ENCODE data around the gene ID1. TPM values are rescaled to one million over a fixed set of nuclear protein-coding genes. Genes with fewer than 3 reads are reported as not detected.

Gene ID1
- total and polyA plus RNA-seq, 2 of the 13 experiments (the other 11 are each of a cell fraction or from before 2014, with no cell fraction given), result 320 to 419 TPM

GRCh38 chr20:31587545-31588389 is 17.3 kb upstream of the ID1 start:
- H3K27me3 ChIP-seq (ENCODE audit: control insufficient read depth in 1 of 2, insufficient read depth in 2 of 2, low read length in 2 of 2), result no peaks in the 10 kb centered on the region
- ATAC-seq (peak; percentile 78), FAIRE-seq (no peak), DNase-seq (ENCODE audit: low spot score) (no peak)
- no peaks in the 10 kb centered on the region for H3K36me3 ChIP-seq (replicated peaks in 1 of 2; ENCODE audit: control insufficient read depth in 1 of 2, insufficient read depth in 2 of 2, low read length in 2 of 2)
- peak overlapping the region; percentile 50 for H3K27ac ChIP-seq (ENCODE audit: extremely low read length, insufficient read depth, low read length)
- no peaks in the 10 kb centered on the region for H3K79me2 ChIP-seq (ENCODE audit: insufficient read depth, low read length)
- CTCF ChIA-PET (ENCODE audit: low intra/inter-chr PET ratio, low total read pairs), result interaction anchor here (0.9 to 1.8 kb wide), 2 partner anchors 18 to 25 kb away, joined by 4 to 7 read pairs; no protein-coding TSS in a partner anchor
- H3K4me2 ChIP-seq (ENCODE audit: low read depth, low read length), result peak overlapping the region; percentile 96
- H3K9ac ChIP-seq (ENCODE audit: insufficient read depth, low read depth, low read length), result peak overlapping the region; percentile 82
- H3K4me1 ChIP-seq (ENCODE audit: insufficient read depth, low read length), result peaks cover 47% of the 10 kb centered on the region
- under 1% methylated on average over 64 of the region's 76 CpGs for whole genome bisulfite sequencing (ENCODE audit: low lambda C conversion rate)
- no TSS peak for BruUV-seq (replicated peaks)
- in situ Hi-C loops (cut with HindIII; ENCODE audit: extremely low pct_ligation_motif_present, low pct_unique_long_range_greater_than_20kb), result no loop called here
- intact Hi-C loops (cut with micrococcal nuclease; ENCODE audit: unreplicated experiment), result loop anchor here (1.0 kb wide), 1 partner anchor 13 kb away; no protein-coding TSS in a partner anchor
- H3K4me3 ChIP-seq (replicated peaks in 1 of 3; ENCODE audit: insufficient read depth in 1 of 3, low read depth in 2 of 3, low read length in 3 of 3), result peak overlapping the region; percentile 68 to 86 (median 84)
- H4K20me1 ChIP-seq (ENCODE audit: insufficient read depth, low read length), result no peaks in the 10 kb centered on the region
- H2AFZ ChIP-seq (ENCODE audit: low read length), result peak overlapping the region; percentile 45
- POLR2A ChIA-PET, result interaction anchor here (0.9 to 12.7 kb wide), 8 partner anchors 9 to 126 kb away, joined by 3 to 362 read pairs (median 8); partner anchors contain the start of gene ID1
- H3K9me3 ChIP-seq (ENCODE audit: low read length), result no peaks in the 10 kb centered on the region
- no peak for TF ChIP-seq SP1 (IDR thresholded peaks at IDR 0.05)
- no peak for TF ChIP-seq SP1 (CRISPR knock-in tag; IDR thresholded peaks at IDR 0.05)
- peak; percentile 22 for TF ChIP-seq TAF15 (IDR thresholded peaks at IDR 0.05; ENCODE audit: low read depth, low read length, poor library complexity, severe bottlenecking)
- TF ChIP-seq ZNF142 (CRISPR knock-in tag; IDR thresholded peaks at IDR 0.05), result no peak; the same call in 1 of the 2 replicates
- 0 out of 2 replicates have a peak, but pooled peaks have one; percentile 30 for TF ChIP-seq MAFF (IDR thresholded peaks at IDR 0.05; ENCODE audit: low read depth, low read length)
- peak; percentile 37; the same call in 1 of the 2 replicates for TF ChIP-seq PBX3 (CRISPR knock-in tag; IDR thresholded peaks at IDR 0.05; ENCODE audit: borderline replicate concordance)
- peak; percentile 45; the same call in 1 of the 2 replicates for TF ChIP-seq RFXAP (CRISPR knock-in tag; IDR thresholded peaks at IDR 0.05; ENCODE audit: borderline replicate concordance)
- TF ChIP-seq HMG20B (CRISPR knock-in tag; conservative IDR thresholded peaks at IDR 0.05), result peak; percentile 41; the same call in 1 of the 2 replicates
- TF ChIP-seq ZNF788 (CRISPR knock-in tag; IDR thresholded peaks at IDR 0.05; ENCODE audit: borderline replicate concordance), result 0 out of 2 replicates have a peak, but pooled peaks have one; percentile 49
- no peak for TF ChIP-seq ZNF446 (CRISPR knock-in tag; IDR thresholded peaks at IDR 0.05)
- no peak for TF ChIP-seq FOXP1 (IDR thresholded peaks at IDR 0.05)
- no peak for TF ChIP-seq FOXP1 (CRISPR knock-in tag; IDR thresholded peaks at IDR 0.05)
- TF ChIP-seq SNAI1 (CRISPR knock-in tag; IDR thresholded peaks at IDR 0.05; ENCODE audit: borderline replicate concordance), result 0 out of 2 replicates have a peak, but pooled peaks have one; percentile 0
- peak; percentile 55; the same call in 1 of the 2 replicates for TF ChIP-seq ZBTB2 (CRISPR knock-in tag; IDR thresholded peaks at IDR 0.05; ENCODE audit: low read depth)
- TF ChIP-seq ZNF552 (CRISPR knock-in tag; IDR thresholded peaks at IDR 0.05; ENCODE audit: borderline replicate concordance), result 0 out of 2 replicates have a peak, but pooled peaks have one; percentile 27

All from HepG2 (cell line).